CD4-positive, alpha-beta T cell treated with Interleukin-4 for 4 hours (primary cell): Measurements from ENCODE around the gene ALKBH6.
"Not testable (repeated sequence)": the region's sequence is repeated elsewhere in the genome, so short reads cannot be mapped to it uniquely, and the experiment has no call there.

Experiments used
- DNase-seq: peaks from one replicate; pipeline ENCODE4 v3.0.0-alpha.2; 2020

The ALKBH6 gene

DNA sequence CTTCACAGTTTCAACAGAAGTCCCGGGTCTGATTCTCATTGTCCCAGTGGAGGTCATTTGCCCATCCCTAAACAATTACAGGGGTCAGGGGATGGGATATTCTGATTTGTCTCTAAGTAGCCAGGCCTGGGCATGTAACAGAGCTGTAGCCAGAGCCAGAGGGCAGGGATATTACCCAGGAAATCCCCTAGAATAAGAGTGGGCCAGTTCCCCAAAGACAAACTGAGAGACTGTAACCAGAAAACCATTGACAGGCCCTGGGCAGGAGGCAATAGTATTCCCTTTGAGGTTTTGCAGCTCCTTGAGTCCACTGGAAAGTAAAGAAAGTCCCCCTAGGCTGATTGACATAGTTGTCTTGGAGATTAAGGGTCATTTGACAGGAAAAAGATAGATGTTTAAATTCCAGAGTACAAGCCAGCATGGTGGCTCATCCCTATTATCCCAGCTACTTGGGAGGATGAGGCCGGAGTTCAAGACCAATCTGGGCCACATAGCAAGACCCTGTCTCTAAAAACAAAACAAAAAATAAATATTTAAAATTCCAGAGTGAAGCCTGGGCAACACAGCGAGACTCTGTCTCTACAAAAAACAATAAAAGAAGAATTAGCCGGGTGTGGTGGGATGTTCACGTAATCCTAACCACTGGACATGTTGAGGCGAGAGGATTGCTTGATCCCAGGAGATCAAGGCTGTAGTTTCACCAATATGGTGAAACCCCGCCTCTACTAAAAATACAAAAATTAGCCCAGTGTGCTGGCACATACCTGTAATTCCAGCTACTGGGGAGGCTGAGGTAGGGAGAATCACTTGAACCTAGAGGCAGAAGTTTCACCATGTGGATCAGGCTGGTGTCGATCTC, 20.9 kb downstream of the ALKBH6 start:
- DNase-seq, result no peak

DNA sequence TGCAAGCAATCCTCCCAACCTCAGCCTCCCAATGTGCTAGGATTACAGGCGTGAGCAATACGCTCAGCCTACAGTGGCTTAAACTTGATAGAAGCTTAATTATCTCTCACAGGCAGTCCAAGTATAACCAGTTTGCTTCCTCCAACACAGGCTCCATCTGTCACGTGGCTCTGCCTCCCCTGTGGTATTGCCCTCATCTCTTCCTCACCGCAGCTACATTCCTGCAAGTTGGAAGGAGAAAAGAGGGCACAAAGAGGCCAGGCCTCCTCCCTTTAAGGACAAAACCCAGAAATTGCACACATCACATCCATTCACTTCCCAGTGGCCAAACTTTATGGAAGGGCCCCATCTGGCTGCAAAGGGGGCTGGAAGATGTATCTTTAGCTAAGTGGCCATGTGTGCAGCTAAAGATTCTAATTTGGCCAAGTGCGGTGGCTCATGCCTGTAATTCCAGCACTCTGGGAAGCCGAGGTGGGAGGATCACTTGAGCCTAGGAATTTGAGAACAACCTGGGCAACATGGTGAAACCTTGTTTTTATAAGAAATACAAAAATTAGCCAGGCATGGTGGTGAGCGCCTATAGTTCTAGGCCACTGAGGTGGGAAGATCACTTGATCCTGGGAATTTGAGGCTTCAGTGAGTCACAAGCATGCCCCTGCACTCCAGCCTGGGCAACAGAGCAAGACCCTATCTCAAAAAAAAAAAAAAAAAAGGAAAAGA, 22.1 kb downstream of the ALKBH6 start:
- DNase-seq, result no peak

DNA sequence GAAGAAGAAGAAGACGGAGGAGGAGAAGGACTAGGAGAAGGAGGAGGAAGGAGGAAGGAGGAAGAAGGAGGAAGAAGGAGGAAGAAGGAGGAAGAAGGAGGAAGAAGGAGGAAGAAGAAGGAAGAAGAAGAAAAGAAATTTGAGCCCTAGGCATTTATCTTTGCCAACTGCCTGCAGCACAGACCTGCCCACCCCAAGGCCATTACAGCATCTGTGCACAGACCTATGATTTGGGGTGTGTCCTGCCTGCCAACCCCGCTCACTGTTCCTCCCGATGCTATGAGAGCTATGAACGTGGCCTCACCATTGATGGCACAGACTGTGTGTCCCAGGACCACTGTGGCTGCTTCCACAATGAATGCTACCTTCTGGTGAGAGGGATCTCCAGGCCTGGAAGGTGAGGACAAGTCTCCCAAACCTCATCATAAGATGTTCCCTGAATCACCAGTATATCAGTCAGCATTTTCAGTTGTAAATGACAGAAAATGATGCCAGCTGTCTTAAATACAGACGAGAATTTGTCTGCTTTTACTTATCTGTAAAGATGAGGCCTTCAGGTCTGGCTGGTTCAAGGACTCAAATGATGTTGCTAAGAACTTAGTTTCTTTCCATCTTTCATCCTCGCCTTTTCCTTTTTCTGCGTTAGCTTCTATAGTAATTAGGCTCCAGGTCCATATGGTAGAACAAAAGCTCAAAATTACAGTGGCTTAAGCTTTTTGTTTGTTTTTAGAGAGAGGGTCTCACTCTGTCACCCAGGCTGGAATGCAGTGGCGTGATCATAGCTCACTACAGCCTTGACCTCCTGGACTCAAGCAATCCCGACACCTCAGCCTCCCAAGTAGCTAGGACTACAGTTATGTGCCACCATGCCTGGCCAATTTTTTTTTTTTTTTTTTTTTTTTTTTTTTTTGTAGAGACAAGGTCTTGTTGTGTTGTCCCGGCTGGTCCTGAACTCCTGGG, 23.0 kb downstream of the ALKBH6 start:
- no peak for DNase-seq

DNA sequence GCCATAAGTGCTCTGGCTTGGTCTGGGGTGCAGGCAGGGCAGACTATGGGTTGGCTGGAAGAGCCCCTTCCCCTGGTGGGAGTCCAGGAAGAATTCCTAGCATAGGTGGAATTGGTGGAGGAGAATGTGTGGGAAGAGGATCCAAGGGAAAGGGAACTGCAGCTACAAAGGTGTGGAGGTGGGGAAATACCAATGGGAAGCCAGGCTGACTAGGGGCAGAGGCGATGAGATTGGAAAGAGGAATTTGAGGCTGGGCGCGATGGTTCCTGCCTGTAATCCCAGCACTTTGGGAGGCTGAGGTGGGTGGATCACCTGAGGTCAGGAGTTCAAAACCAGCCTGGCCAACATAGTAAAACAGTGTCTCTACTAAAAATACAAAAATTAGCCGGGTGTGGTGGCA, 23.9 kb downstream of the ALKBH6 start:
- no peak for DNase-seq

DNA sequence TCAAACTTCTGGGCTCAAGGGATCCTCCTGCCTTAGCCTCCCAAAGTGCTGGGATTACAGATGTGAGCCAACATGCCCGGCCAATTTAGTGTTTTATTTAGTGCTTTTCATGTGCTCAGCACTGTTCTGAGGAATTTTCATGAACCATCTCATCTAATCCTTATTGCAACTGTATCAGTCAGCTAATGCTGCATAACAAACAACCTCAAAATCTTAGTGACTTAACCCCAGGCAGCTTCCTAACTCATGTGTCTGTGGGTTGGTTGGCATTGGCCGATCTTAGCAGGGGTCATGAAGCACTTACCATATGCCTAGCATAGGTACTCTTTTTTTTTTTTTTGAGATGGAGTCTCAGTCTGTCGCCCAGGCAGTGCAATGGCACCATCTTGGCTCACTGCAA, 25.2 kb downstream of the ALKBH6 start:
- DNase-seq, result no peak

DNA sequence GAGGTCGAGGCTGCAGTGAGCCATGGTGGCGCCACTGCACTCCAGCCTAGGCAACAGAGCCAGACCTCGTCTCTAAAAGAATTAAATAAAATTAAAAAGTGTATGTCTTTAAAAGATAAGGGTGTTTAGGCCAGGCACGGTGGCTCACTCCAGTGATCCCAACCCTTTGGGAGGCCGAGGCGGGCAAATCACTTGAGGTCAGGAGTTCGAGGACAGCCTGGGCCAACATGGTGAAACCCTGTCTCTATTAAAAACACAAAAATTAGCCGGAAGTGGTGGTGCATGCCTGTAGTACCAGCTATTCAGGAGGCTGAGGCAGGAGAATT, 26.5 kb downstream of the ALKBH6 start:
- DNase-seq, result no peak

DNA sequence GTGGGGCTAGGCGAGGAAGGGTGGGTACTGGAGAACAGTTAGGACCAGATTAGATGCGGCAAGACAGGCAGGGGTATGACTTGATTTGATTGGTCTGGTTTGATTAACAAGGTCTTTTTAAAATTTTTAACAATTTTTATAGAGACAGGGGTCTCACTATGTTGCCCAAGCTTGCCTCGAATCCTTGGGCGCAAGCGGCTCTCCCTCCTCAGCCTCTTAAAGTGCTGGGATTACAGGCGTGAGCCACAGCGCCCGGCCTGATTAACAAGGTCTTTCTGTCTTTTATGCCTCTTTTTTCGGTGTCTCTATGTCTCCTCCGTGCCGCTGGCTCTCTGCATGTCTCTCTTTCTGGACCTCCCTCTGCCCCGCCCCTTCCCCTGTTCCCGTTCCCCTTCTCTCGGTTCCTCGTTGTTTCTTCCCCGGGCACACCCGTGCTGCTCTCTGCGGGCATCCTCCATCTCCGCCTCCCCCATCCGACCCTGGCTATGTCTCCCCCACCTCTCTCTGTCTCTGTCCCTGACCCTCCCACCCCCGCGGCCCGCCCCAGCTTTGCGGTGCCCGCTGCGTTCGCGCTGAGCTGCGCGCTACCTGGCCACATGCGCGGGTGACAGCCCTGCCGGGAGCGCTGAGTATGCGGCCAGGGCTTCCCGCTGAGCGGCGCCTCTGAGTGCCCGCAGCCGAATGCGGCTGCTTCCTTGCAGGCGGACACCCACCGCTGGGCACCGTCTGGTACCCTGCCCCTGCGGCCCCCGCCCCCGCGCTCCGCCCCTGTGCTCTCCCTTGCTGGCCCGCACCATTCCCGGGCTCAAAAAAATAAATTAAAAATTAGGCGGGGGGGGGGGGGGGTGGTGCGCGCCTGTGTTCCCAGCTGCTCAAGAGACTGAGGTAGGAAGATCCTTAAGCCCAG, 27.1 kb downstream of the ALKBH6 start:
- no peak for DNase-seq

DNA sequence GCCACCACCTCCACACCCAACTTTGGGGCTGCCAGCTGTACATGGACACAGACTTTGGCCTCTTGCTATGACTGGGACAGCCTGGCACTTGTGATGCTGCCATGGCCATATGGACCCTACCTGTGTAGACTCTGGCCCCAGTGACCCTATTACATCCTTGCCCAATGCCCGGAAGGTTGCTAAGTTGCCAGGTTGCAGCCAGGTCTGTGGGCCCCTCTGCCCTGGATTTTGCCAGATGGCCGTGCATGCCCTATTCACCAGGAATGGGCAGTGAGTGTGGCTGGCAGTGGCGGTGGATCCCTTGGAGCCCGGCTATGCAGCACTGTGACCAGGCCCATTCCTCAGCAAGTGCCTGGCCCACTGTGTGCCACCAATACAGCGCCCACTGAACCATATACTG, 27.9 kb downstream of the ALKBH6 start:
- no peak for DNase-seq

DNA sequence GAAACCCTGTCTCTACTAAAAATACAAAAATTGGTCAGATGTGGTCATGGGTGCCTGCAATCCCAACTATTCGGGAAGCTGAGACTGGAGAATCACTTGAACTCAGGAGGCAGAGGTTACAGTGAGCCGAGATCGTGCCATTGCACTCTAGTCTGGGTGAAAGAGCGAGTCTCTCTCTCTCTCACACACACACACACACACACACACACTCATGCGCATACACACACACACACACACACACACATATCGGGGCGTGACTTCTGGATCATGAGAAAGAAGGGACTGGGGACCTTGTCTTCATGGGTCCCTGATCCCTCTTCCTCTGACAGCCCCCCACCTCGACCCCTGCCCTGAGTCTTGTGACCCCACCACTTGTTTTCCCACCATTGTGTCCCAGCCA, 30.8 kb downstream of the ALKBH6 start:
- no peak for DNase-seq

DNA sequence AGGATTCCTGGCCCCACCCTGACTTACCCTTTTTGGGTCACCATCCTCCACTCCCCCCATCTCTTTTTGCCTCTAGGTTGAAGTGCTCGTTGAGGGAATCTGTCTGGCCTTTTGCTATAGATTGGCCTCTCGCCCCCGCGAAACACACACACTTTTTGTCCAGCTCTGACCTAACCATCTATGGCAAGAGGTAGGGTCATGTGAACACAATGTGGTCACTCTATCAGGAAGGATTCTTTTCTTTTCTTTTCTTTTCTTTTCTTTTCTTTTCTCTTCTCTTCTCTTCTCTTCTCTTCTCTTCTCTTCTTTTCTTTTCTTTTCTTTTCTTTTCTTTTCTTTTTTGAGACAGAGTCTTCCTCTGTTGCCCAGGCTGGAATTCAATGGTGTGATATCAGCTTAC, 33.0 kb downstream of the ALKBH6 start:
- not testable (repeated sequence) for DNase-seq

DNA sequence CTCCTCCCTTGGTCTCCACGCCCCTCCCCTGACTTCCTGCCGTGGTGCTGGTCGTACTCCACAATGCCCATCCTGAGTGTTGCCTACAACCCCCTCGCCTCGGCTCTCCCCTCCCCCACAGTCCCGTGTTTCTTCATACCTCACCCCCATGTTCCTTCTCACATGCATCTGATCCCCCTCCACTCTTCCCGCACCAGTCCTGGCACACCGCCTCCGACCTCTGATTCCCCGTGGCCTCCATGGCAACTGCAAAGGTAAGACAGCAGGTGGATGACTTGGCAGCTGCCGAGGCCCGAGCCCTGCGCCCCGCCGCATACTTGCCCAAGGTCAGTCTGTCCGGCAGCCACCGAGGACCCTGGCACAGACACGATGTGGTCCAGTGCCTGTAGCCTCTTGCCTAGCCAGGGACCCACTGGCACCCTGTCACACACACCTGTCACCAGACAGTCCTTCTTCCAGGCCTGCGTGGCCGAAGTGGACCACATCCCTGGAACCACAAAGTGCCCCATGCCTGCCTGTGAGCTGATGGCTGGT, 35.1 kb downstream of the ALKBH6 start:
- DNase-seq, result no peak

DNA sequence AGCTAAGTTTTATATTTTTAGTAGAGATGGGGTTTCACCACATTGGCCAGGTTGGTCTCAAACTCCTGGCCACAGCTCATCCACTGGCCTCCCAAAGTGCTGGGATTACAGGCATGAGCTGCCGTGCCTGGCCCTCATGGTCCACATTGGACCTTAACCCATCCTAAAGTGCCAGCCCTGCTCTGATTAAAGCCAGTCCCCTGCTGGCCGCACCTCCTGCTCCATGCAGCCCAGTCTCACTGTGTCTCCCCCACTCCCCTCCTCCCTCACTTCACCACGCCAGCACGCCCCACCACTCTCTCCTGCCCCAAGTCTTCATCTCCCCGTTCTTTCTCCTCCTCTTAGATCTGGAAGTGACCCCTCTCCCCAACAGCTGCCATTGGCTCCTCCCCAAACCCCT, 35.7 kb downstream of the ALKBH6 start:
- DNase-seq, result no peak

DNA sequence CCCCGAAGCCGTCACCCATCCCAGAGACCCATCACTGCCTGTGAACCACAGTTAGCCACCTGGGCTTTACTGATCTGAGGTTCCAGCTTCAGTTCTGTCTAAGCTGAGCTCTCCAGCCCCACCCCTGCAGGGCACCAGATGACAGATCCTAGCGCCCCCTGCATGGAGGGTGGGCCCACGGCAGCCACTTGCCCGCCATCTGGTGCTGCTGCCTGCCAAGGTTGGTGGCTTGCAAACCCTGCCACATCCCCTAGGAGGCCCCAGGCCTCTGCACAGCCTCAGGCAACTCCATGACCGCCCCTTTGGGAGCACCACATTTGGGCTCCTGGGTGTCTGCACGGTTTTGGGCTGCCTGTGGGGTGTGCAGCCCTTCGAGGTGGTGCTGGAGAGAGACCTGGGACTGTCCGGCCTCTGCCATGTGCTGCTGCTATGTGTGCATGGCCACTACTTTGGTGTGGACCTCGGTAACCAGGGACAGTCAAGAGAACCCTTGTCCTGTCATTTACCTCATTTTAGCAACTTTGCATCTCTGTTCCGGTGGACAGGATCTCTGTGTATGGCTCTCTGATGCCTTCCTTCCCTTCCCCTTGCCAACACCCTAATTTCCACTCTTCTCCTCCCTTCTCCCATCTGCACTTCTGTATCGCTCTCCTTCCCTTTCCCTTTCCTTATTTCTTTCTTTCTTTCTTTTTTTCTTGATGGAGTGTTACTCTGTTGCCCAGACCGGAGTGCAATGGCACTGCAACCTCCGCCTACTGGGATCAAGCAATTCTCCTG, 36.4 kb downstream of the ALKBH6 start:
- no peak for DNase-seq

DNA sequence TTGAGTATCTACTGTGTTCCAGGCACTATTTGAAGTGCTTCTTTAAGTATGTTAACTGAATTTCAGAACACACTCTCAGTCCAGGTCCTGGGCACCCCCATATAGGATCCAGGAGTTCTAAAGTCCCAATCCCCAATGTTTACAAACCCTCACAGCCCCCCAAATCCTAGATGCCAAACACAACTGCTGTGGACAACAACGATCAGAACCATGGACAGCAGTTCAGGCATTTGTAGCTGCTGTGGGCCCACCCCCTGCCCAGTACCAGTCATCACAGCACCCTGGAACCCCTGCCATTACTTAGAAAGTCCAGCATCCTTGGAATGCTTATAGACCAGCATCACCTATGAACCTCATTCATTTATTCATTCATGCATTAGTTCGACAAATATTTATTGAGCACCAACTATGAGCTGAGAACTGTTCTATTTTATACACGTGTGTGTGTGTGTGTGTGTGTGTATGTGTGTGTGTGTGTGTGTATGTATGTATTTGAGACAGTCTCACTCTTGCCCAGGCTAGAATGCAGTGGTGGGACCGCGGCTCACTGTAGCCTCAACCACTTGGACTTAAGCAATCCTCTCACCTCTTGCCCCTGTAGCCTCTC, 38.3 kb downstream of the ALKBH6 start:
- DNase-seq, result no peak

DNA sequence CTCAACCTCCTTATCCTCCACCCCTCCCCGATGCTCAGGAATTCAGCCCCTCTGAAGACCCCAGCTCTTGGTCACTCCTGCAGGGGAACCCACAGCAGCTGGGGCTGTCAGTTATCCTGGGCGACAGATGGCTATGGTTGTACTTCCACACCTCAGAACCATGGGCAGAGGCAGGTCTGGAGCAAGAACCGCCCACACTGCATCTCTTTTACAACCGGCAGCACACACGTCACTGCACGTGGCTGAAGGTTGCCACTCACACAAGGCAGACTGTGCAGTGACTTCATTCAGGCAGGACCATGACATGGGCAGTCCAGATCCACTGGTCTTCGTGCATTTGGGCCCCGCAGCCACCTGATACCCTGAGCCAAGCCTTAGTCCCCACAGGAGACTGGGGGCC, 40.5 kb downstream of the ALKBH6 start:
- DNase-seq, result no peak

DNA sequence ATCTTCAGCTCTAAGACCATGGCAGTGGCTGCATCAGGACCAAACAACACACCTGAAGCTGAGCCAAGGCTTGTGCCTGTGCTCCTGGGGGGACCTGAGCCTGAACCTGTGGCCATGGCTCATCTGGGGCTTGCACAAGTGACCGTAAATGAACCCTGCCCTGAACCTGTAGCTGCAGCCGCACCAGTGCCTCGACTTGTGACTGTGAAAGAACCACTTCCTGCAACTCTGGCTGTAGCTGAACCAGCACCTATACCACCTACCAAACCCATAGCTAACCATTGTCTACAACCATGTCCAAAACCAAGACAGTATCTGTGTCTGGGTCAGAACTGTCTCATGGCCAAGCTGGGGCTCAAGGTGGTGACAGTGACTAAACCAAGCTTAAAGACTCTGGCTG, 47.2 kb downstream of the ALKBH6 start:
- no peak for DNase-seq

DNA sequence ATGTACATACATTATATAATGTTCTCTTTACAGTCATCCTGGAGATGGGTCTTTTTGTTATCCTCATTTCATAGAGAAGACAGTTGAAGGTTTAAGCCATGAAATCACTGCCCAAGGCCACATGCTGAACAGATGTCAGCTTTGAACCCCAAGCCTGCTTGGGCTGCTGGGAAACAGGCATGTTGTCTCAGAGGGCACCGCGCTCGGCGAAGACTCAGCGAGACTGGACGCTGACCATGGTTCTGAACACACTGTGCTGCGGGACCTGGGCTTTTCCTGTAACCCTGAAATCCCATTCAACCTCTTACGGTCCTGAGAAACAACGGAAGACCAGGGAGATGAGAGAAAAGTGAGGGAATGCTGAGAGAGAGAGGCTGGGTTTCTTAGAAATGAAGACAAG, 50.5 kb downstream of the ALKBH6 start:
- DNase-seq, result no peak

DNA sequence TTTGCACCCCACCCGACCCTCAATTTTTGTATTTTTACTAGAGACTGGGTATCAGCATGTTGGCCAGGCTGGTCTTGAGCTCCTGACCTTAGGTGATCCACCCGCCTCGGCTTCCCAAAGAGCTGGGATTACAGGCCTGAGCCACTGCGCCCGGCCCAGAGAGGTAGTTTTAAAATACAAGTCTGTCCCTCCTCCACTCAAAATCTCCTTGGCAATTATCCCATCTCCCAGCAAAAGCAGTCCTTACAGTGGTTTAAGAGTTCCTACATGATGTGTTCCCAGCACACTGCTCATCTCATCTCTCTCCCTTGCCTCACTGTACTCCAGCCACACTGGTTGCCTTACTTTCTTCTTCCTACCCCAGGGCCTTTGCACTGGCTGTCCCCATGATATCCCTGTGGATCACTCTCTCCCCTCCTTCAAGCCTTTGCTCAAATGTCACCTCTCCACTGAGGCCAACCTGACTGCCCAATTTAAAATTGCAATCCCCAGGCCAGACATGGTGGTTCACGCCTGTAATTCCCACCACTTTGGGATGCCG, 53.5 kb downstream of the ALKBH6 start:
- DNase-seq, result no peak

DNA sequence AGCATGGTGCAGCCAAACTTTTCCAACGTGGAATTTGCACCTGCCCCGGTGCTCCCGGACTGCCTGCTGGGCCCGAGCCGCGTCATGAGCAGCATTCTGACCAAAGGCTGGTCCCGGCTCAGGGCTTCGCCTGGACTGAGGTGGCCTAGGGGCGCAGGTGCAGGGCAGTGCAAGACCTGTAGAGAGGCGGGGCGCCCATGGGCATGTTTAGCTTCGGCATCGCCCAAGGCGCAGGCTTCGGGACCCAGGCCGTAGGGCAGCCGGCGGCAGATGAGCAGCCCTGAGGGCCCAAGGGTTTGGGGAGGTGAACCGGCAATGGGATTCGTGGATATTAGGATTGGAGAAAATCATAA, 54.1 kb downstream of the ALKBH6 start:
- DNase-seq, result no peak
